Measurements from ENCODE around the gene IL17RE.

GRCh38 chr3:9902372-9903237 is at the start of gene IL17RE:
- TF ChIP-seq CTCF (conservative IDR thresholded peaks at IDR 0.05; ENCODE audit: low read depth, low read length) = no peak
- no peak for TF ChIP-seq EZH2phosphoT487 (IDR thresholded peaks at IDR 0.05; ENCODE audit: borderline replicate concordance, low read length)

All from PC-3 (cell line).